Osteocyte (in vitro differentiated cells): ENCODE data around the gene PNPLA2. TPM values are rescaled to one million over a fixed set of nuclear protein-coding genes. Genes with fewer than 3 reads are reported as not detected.

Experiments
- DNase-seq: peaks from one replicate; pipeline ENCODE4 v3.0.0; 2021; ENCODE audit warnings: mixed read lengths; ENCODE audit not compliant: unreplicated experiment; ENCODE audit errors: extremely low spot score
- H3K27ac Mint-ChIP-seq: one replicate; pipeline ENCODE4 v1.8.0; 2021; ENCODE audit warnings: mild to moderate bottlenecking, mixed read lengths; ENCODE audit not compliant: unreplicated experiment
- H3K27me3 Mint-ChIP-seq: one replicate; pipeline ENCODE4 v1.8.0; 2021; ENCODE audit warnings: mixed read lengths; ENCODE audit not compliant: unreplicated experiment
- H3K36me3 Mint-ChIP-seq: one replicate; pipeline ENCODE4 v1.8.0; 2021; ENCODE audit warnings: mixed read lengths; ENCODE audit not compliant: unreplicated experiment
- H3K4me1 Mint-ChIP-seq: one replicate; pipeline ENCODE4 v1.8.0; 2021; ENCODE audit warnings: mixed read lengths; ENCODE audit not compliant: unreplicated experiment
- H3K4me3 Mint-ChIP-seq: one replicate; pipeline ENCODE4 v1.8.0; 2021; ENCODE audit warnings: mild to moderate bottlenecking, moderate library complexity, mixed read lengths; ENCODE audit not compliant: unreplicated experiment
- H3K9me3 Mint-ChIP-seq: one replicate; pipeline ENCODE4 v1.8.0; 2021; ENCODE audit warnings: mixed read lengths; ENCODE audit not compliant: unreplicated experiment
- total RNA-seq: library from RNA; stranded (reverse); gene quantifications from 2 replicates; pipeline ENCODE4 v1.2.1, GENCODE V29; 2021
- TF ChIP-seq, protein P1 (sequence below): fragments of 200-600 bp; sonication (generic); IDR thresholded peaks from 2 replicates; pipeline ENCODE4 v1.5.0; 2021; ENCODE audit warnings: antibody characterized with exemption, mild to moderate bottlenecking, moderate library complexity

Gene PNPLA2
- total RNA-seq, 1 donor from 2014 or later, result 96.4 TPM

DNA sequence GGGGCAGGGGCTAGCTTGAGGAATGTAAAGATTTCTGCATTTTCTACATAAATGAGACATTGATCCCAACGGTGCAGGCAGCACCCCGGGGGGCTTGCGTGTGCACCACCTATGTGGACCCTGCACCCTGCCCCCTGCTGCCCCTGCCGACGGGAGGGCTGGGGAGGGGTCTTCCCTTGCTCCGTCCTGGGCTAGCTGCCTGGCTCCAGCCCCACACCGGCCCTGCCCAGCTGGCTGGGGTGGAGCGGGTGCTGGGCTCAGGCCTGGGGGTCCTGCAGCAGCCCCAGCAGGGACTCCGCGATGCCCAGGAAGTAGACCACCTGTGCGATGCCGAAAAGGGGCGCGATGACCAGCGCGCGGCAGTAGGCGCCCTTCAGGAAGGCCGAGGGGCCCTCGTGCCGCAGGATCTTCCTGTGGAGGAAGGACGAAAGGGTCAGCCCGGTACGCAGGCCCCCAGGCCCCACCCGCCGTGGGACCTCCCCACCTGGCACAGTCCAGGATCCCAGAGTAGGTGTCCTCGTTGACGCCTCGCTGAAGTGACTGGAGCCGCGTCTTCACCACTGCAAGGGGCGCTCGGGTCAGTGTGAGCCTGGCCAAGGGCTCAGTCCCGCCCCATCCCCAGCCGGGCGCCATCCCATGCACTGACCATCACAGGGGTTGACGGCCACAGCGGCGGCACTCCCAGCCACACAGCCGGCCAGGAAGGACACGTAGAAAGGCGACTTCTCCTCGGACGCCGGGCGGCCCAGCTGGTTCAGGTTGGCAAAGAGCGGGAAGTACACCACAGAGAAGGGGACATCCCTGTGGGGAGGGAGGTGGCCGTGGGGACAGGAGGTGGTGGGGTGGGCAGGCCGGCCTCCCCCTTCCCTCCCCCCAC is 26.8 kb upstream of the PNPLA2 start:
- Mint-ChIP-seq H3K27ac (no peak overlapping the region), H3K36me3 (no peaks in the 10 kb centered on the region), H3K27me3 (no peaks in the 10 kb centered on the region), H3K4me1 (peaks cover 18% of the 10 kb centered on the region), H3K4me3 (no peak overlapping the region), H3K9me3 (no peaks in the 10 kb centered on the region)
- no peak for DNase-seq
- TF ChIP-seq, protein P1, sequence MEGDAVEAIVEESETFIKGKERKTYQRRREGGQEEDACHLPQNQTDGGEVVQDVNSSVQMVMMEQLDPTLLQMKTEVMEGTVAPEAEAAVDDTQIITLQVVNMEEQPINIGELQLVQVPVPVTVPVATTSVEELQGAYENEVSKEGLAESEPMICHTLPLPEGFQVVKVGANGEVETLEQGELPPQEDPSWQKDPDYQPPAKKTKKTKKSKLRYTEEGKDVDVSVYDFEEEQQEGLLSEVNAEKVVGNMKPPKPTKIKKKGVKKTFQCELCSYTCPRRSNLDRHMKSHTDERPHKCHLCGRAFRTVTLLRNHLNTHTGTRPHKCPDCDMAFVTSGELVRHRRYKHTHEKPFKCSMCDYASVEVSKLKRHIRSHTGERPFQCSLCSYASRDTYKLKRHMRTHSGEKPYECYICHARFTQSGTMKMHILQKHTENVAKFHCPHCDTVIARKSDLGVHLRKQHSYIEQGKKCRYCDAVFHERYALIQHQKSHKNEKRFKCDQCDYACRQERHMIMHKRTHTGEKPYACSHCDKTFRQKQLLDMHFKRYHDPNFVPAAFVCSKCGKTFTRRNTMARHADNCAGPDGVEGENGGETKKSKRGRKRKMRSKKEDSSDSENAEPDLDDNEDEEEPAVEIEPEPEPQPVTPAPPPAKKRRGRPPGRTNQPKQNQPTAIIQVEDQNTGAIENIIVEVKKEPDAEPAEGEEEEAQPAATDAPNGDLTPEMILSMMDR, result no peak

DNA sequence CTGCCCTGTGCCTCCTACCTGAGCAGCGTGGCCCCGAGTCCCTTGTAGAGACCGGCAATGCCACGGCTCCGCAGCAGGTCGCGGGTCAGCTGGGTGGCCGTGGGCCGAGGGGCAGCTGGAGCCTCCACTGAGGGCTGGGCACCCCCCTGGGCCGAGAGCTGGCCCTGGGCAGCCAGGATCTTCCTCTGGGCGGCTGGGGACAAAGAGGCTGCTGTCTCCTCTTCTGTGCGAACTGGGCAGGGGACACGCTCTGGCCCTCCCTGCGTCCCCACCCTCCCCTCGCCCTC is 26.2 kb upstream of the PNPLA2 start:
- no peak overlapping the region for H3K27ac Mint-ChIP-seq
- H3K4me3 Mint-ChIP-seq, result no peak overlapping the region
- H3K9me3 Mint-ChIP-seq, result no peaks in the 10 kb centered on the region
- H3K36me3 Mint-ChIP-seq, result no peaks in the 10 kb centered on the region
- H3K27me3 Mint-ChIP-seq, result no peaks in the 10 kb centered on the region
- DNase-seq, result no peak
- TF ChIP-seq, protein P1, result no peak
- peaks cover 22% of the 10 kb centered on the region for H3K4me1 Mint-ChIP-seq

DNA sequence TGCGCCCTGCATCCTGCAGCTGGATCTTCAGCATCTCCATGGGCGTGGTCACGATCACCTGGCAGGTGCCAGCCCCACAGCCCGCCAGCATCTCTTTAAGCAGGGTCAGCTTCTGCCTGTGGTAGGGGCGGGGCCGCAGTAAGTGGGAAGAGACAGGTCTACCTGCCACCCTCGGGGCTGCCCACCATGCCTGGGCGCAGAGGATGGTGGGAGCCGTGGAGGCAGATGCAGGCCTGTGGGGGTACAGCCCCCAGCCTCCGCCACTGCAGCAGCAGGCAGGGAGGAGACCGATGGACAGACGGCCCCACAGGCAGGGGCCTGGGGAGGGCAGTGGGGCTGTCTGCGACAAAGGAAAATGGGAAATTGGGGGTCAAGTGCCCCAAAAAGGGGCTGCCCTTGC is 25.8 kb upstream of the PNPLA2 start:
- TF ChIP-seq, protein P1, result no peak
- no peak overlapping the region for H3K27ac Mint-ChIP-seq
- no peaks in the 10 kb centered on the region for H3K9me3 Mint-ChIP-seq
- no peaks in the 10 kb centered on the region for H3K36me3 Mint-ChIP-seq
- no peak for DNase-seq
- H3K4me3 Mint-ChIP-seq, result no peak overlapping the region
- no peaks in the 10 kb centered on the region for H3K27me3 Mint-ChIP-seq
- peaks cover 22% of the 10 kb centered on the region for H3K4me1 Mint-ChIP-seq

DNA sequence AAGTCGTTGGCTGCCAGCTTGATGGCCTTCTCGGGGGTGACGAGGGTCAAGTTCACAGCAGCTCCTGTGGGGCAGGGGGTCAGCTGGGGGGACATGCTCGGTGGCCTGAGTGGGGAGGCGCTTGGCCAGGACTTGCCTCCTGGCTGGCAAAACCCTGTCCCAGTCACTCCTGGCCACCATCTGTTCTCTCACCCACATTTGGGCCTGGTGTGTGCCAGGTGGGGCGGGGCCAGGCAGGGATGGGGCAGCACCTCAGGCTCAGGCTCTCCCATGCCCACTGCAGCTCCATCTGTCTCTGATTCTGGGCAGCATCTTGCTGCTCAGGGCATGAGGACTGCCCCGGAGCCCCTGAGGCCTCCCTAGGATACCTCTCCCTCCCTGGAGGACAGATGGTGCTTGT is 25.2 kb upstream of the PNPLA2 start:
- H3K27me3 Mint-ChIP-seq, result no peaks in the 10 kb centered on the region
- no peaks in the 10 kb centered on the region for H3K36me3 Mint-ChIP-seq
- DNase-seq, result no peak
- TF ChIP-seq, protein P1, result no peak
- H3K27ac Mint-ChIP-seq, result no peak overlapping the region
- H3K4me3 Mint-ChIP-seq, result no peak overlapping the region
- H3K4me1 Mint-ChIP-seq, result peaks cover 22% of the 10 kb centered on the region
- H3K9me3 Mint-ChIP-seq, result no peaks in the 10 kb centered on the region

DNA sequence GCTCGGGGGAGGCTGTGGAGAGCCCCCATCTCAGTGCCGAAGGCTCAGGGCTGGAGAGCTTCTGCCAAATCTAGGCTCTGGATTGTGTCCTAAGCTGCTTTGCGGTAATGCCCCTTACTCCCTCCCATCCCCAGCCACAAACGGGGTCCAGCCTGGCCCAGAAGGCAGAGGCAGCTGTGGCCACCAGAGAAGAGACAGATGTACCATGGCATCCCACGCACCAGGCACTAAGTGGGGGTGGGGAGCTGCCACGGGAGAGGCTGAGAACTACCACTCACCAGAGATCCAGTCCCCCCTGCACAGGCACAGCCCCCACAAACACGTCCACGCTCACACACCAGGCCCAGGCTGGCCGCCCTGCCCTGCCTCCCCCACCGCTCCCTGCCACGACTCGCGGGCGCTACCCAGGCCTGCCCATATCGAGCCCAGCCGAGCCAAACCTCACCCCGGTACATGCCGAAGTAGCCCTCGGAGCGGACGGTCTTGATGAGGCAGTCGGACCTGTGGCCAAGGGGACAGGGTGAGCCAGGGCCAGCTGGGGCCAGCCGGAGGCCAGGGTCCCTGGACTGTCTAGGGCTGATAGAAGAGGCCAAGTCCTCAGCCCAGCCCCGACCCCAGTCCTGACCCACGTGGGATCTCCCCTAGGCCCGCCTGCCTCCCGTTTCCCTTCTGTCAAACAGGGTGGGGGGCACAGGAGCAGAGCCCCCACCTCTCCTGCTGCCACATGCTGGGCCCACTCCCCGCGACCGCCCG is 24.5 kb upstream of the PNPLA2 start:
- Mint-ChIP-seq H3K4me3 (no peak overlapping the region), H3K27ac (no peak overlapping the region), H3K36me3 (no peaks in the 10 kb centered on the region), H3K4me1 (peaks cover 22% of the 10 kb centered on the region), H3K27me3 (no peaks in the 10 kb centered on the region), H3K9me3 (no peaks in the 10 kb centered on the region)
- no peak for DNase-seq
- TF ChIP-seq, protein P1, result no peak
